Activated CD8-positive, alpha-beta memory T cell treated with anti-CD3 and anti-CD28 coated beads, Interleukin-2, amount 10 ng/mL, durations not matched to agents 7 days and 5 days (primary cell): Measurements from ENCODE around the gene GPR15. TPM values are rescaled to one million over a fixed set of nuclear protein-coding genes. Genes with fewer than 3 reads are reported as not detected.

ENCODE experiments used
- ATAC-seq: fragments of 150-1000 bp; cut with Tn5 transposase; one replicate; pipeline ENCODE4 v1.10.0; 2021; ENCODE audit warnings: moderate library complexity
- CTCF ChIA-PET: fragments of 350-600 bp; sonication (Branson Sonifier 250); formaldehyde crosslinking; loops from one replicate; lab custom pipeline; 2021; ENCODE audit warnings: antibody characterized with exemption; lab: Charles Lee
- DNase-seq: peaks from one replicate; pipeline ENCODE4 v3.0.0-alpha.2; 2020
- H3K27ac Mint-ChIP-seq: one replicate; pipeline ENCODE4 v1.8.0; 2021; ENCODE audit warnings: mild to moderate bottlenecking, mixed read lengths
- H3K27me3 Mint-ChIP-seq: one replicate; pipeline ENCODE4 v1.8.0; 2021; ENCODE audit warnings: mixed read lengths
- H3K36me3 Mint-ChIP-seq: one replicate; pipeline ENCODE4 v1.8.0; 2021; ENCODE audit warnings: mild to moderate bottlenecking, mixed read lengths
- H3K4me1 Mint-ChIP-seq: one replicate; pipeline ENCODE4 v1.8.0; 2021; ENCODE audit warnings: mixed read lengths
- H3K4me3 Mint-ChIP-seq: one replicate; pipeline ENCODE4 v1.8.0; 2021; ENCODE audit warnings: mild to moderate bottlenecking, moderate library complexity, mixed read lengths
- H3K9me3 Mint-ChIP-seq: one replicate; pipeline ENCODE4 v1.8.0; 2022; ENCODE audit warnings: low read depth, mixed read lengths
- total RNA-seq, 2 experiments: library from RNA; stranded (reverse); gene quantifications; one replicate each; pipeline ENCODE4 v1.2.3, GENCODE V29; 2021

GPR15 gene
- total RNA-seq, 2 experiments from 2014 or later = 107 to 182 TPM

GRCh38 chr3:98518816-98519215 is 13.0 kb upstream of the GPR15 start:
- DNase-seq = no peak
- peak overlapping the region; percentile 96 for H3K4me3 Mint-ChIP-seq
- H3K27ac Mint-ChIP-seq = peak overlapping the region; percentile 93
- H3K9me3 Mint-ChIP-seq = no peaks in the 10 kb centered on the region
- peaks cover 85% of the 10 kb centered on the region for H3K36me3 Mint-ChIP-seq
- H3K4me1 Mint-ChIP-seq = peaks cover 70% of the 10 kb centered on the region
- ATAC-seq = no peak
- H3K27me3 Mint-ChIP-seq = no peaks in the 10 kb centered on the region
- CTCF ChIA-PET = no interaction called here

- Mint-ChIP-seq H3K4me3 (peak overlapping the region; percentile 96), H3K4me1 (peaks cover 70% of the 10 kb centered on the region), H3K36me3 (peaks cover 89% of the 10 kb centered on the region), H3K27me3 (no peaks in the 10 kb centered on the region), H3K27ac (peak overlapping the region; percentile 93), H3K9me3 (no peaks in the 10 kb centered on the region)
- ATAC-seq (no peak), DNase-seq (no peak)
- CTCF ChIA-PET = no interaction called here
Observed at GRCh38 chr3:98519351-98519750, 12.4 kb upstream of the GPR15 start.

GRCh38 chr3:98521897-98522543 is 9.8 kb upstream of the GPR15 start:
- DNase-seq (peak; percentile 86), ATAC-seq (peak; percentile 50)
- Mint-ChIP-seq H3K27me3 (no peaks in the 10 kb centered on the region), H3K9me3 (no peaks in the 10 kb centered on the region), H3K27ac (peak overlapping the region; percentile 93), H3K4me1 (peaks cover 67% of the 10 kb centered on the region), H3K4me3 (peak overlapping the region; percentile 96), H3K36me3 (peaks cover 83% of the 10 kb centered on the region)
- CTCF ChIA-PET = interaction anchor here (0.6 to 2.1 kb wide), 9 partner anchors 11 to 148 kb away, joined by 3 to 9 read pairs (median 3); no protein-coding TSS in a partner anchor

GRCh38 chr3:98522544-98523281 is 9.1 kb upstream of the GPR15 start, which contains the start of gene CLDND1:
Gene CLDND1, minus strand, starts transcription at chr3:98522902. Its CDS starts 1,478 bp downstream, at chr3:98521424.
- CTCF ChIA-PET = interaction anchor here (0.7 to 2.1 kb wide), 17 partner anchors 10 to 483 kb away, joined by 3 to 9 read pairs (median 3); no protein-coding TSS in a partner anchor
- Mint-ChIP-seq H3K4me3 (peak within 1 kb of the TSS; percentile 96), H3K4me1 (peaks cover 67% of the 10 kb centered on the region), H3K27ac (peak within 1 kb of the TSS; percentile 93), H3K27me3 (no peaks in the 10 kb centered on the region), H3K36me3 (peaks cover 82% of the 10 kb centered on the region), H3K9me3 (no peaks in the 10 kb centered on the region)
- DNase-seq (peak; percentile 98), ATAC-seq (peak; percentile 93)

- CTCF ChIA-PET = interaction anchor here (1.1 to 1.9 kb wide), 6 partner anchors 11 to 487 kb away, joined by 3 to 10 read pairs (median 4); no protein-coding TSS in a partner anchor
Observed at GRCh38 chr3:98525494-98525893, 6.3 kb upstream of the GPR15 start.

GRCh38 chr3:98528474-98529346 is 3.1 kb upstream of the GPR15 start:
- peak overlapping the region; percentile 62 for H3K4me3 Mint-ChIP-seq
- H3K27ac Mint-ChIP-seq = peak overlapping the region; percentile 88
- DNase-seq (no peak), ATAC-seq (no peak)
- H3K36me3 Mint-ChIP-seq = peaks cover 78% of the 10 kb centered on the region
- H3K9me3 Mint-ChIP-seq = no peaks in the 10 kb centered on the region
- peaks cover 82% of the 10 kb centered on the region for H3K4me1 Mint-ChIP-seq
- H3K27me3 Mint-ChIP-seq = no peaks in the 10 kb centered on the region
- CTCF ChIA-PET = interaction anchor here (0.6 to 1.2 kb wide), 2 partner anchors 10 to 29 kb away, joined by 3 read pairs; no protein-coding TSS in a partner anchor

More at GRCh38 chr3:98525494-98525893, 6.3 kb upstream of the GPR15 start:
- Mint-ChIP-seq H3K4me3 (peak overlapping the region; percentile 59), H3K27me3 (no peaks in the 10 kb centered on the region), H3K4me1 (peaks cover 64% of the 10 kb centered on the region), H3K9me3 (no peaks in the 10 kb centered on the region), H3K36me3 (peaks cover 73% of the 10 kb centered on the region), H3K27ac (peak overlapping the region; percentile 73)
- ATAC-seq (no peak), DNase-seq (peak; percentile 74)

GRCh38 chr3:98529856-98530459 is 1.8 kb upstream of the GPR15 start:
- no peak for DNase-seq
- CTCF ChIA-PET = interaction anchor here (1.2 to 1.6 kb wide), 3 partner anchors 11 to 51 kb away, joined by 3 to 6 read pairs (median 3); no protein-coding TSS in a partner anchor
- Mint-ChIP-seq H3K4me1 (peaks cover 72% of the 10 kb centered on the region), H3K9me3 (no peaks in the 10 kb centered on the region), H3K27me3 (no peaks in the 10 kb centered on the region), H3K27ac (peak overlapping the region; percentile 88), H3K36me3 (peaks cover 76% of the 10 kb centered on the region), H3K4me3 (peak overlapping the region; percentile 84)
- ATAC-seq = no peak

GRCh38 chr3:98530676-98531075 is 1.1 kb upstream of the GPR15 start:
- Mint-ChIP-seq H3K27me3 (no peaks in the 10 kb centered on the region), H3K4me3 (peak overlapping the region; percentile 84), H3K9me3 (no peaks in the 10 kb centered on the region), H3K36me3 (peaks cover 69% of the 10 kb centered on the region), H3K27ac (peak overlapping the region; percentile 88), H3K4me1 (peaks cover 64% of the 10 kb centered on the region)
- DNase-seq (no peak), ATAC-seq (no peak)
- CTCF ChIA-PET = interaction anchor here (1.2 to 1.6 kb wide), 3 partner anchors 10 to 50 kb away, joined by 3 to 6 read pairs (median 3); no protein-coding TSS in a partner anchor

GRCh38 chr3:98532275-98532637 is 478 bp downstream of the GPR15 start:
- Mint-ChIP-seq H3K4me1 (peaks cover 66% of the 10 kb centered on the region), H3K36me3 (peaks cover 72% of the 10 kb centered on the region), H3K4me3 (peak overlapping the region; percentile 84), H3K27ac (peak overlapping the region; percentile 88), H3K9me3 (no peaks in the 10 kb centered on the region), H3K27me3 (no peaks in the 10 kb centered on the region)
- CTCF ChIA-PET = interaction anchor here (1.0 to 2.2 kb wide), 6 partner anchors 9 to 42 kb away, joined by 3 to 9 read pairs (median 6); partner anchors contain the start of gene CLDND1
- ATAC-seq = peak; percentile 7
- no peak for DNase-seq

- peak; percentile 11 for ATAC-seq
- no peaks in the 10 kb centered on the region for H3K9me3 Mint-ChIP-seq
- H3K27ac Mint-ChIP-seq = peak overlapping the region; percentile 88
- peaks cover 63% of the 10 kb centered on the region for H3K4me1 Mint-ChIP-seq
- H3K27me3 Mint-ChIP-seq = no peaks in the 10 kb centered on the region
- no peak for DNase-seq
- CTCF ChIA-PET = interaction anchor here (1.0 to 2.2 kb wide), 7 partner anchors 10 to 41 kb away, joined by 3 to 9 read pairs (median 5); partner anchors contain the start of gene CLDND1
- H3K36me3 Mint-ChIP-seq = peaks cover 69% of the 10 kb centered on the region
- H3K4me3 Mint-ChIP-seq = peak overlapping the region; percentile 84
Observed at GRCh38 chr3:98532709-98533571, 1.2 kb downstream of the GPR15 start.

- DNase-seq (no peak), ATAC-seq (no peak)
- CTCF ChIA-PET = interaction anchor here (1.5 kb wide), 1 partner anchor 12 kb away, joined by 4 read pairs; no protein-coding TSS in a partner anchor
- Mint-ChIP-seq H3K36me3 (peaks cover 67% of the 10 kb centered on the region), H3K4me1 (peaks cover 62% of the 10 kb centered on the region), H3K9me3 (no peaks in the 10 kb centered on the region), H3K4me3 (peak overlapping the region; percentile 84), H3K27ac (peak overlapping the region; percentile 88), H3K27me3 (no peaks in the 10 kb centered on the region)
Observed at GRCh38 chr3:98534168-98534567, 2.4 kb downstream of the GPR15 start.
